GM13977 (cell line): ENCODE results near the gene RCAN2.

Experiments used
- DNase-seq: peaks from one replicate; pipeline ENCODE4 v3.0.0; 2012; ENCODE audit warnings: low spot score
- in situ Hi-C: fragments of 300-500 bp; cut with MboI; formaldehyde crosslinking; loops from one replicate; pipeline ENCODE4 v1.12.0; 2022; ENCODE audit warnings: low sequenced_read_pairs, low pct_unique_long_range_greater_than_20kb, mixed read lengths, inconsistent platforms; ENCODE audit not compliant: unreplicated experiment
- TF ChIP-seq, protein P1 (sequence below): IDR thresholded peaks from 2 replicates; pipeline ENCODE4 v1.5.1; 2012; ENCODE audit warnings: mild to moderate bottlenecking, control low read depth; ENCODE audit not compliant: insufficient read depth; ENCODE audit errors: extremely low read depth, missing control alignments

RCAN2 gene

DNA sequence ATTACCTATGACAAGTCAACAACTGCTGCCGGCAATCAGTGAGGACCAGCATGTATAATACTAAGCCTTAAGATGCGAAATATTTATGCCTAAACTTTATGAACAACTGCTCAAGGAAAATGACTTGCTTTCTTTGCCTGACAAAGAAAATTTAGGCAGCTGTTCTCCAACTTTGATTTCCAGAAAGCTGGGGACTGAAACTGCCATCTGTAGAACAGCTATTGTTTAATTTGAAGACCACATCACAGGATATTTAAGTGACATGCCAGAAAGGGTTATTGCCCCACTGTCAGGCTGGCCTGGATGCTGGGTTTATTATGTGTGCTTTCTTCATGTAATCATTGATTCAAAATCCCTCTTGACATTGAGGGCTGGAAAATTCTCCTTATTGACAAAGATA is 166.5 kb downstream of the RCAN2 start:
- TF ChIP-seq, protein P1, sequence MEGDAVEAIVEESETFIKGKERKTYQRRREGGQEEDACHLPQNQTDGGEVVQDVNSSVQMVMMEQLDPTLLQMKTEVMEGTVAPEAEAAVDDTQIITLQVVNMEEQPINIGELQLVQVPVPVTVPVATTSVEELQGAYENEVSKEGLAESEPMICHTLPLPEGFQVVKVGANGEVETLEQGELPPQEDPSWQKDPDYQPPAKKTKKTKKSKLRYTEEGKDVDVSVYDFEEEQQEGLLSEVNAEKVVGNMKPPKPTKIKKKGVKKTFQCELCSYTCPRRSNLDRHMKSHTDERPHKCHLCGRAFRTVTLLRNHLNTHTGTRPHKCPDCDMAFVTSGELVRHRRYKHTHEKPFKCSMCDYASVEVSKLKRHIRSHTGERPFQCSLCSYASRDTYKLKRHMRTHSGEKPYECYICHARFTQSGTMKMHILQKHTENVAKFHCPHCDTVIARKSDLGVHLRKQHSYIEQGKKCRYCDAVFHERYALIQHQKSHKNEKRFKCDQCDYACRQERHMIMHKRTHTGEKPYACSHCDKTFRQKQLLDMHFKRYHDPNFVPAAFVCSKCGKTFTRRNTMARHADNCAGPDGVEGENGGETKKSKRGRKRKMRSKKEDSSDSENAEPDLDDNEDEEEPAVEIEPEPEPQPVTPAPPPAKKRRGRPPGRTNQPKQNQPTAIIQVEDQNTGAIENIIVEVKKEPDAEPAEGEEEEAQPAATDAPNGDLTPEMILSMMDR = no peak
- in situ Hi-C loops = no loop called here
- DNase-seq = no peak

DNA sequence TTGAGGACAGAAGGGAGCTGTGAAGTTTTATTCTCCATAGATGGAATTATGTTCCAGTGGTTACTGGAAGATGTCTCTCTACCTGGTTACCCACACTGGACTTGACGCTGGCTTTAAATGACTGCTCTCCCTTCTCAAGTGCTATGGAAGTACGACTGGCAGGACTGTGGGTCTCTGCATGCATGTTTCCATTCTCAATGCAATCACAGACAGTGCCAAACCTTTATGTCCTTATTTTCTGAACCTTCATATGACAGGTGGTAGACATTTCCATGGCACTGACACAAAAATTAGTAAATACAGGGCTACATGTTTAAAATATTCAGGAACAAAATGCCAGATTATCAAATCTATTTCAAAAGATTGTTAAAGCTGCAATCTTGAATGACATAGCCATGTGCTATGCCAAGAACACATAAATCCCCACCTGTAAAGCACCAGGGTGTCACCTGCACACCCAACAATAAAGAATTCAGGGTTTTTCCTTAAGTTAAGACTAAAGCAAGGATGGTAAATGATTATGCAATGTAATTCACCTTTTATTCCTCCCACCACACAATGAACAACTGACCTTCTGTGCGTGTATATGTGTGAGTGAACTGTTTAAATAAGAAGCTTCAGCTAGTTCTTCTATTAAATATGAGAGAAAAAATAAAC is 167.2 kb downstream of the RCAN2 start:
- DNase-seq = no peak
- TF ChIP-seq, protein P1 = no peak
- in situ Hi-C loops = no loop called here

DNA sequence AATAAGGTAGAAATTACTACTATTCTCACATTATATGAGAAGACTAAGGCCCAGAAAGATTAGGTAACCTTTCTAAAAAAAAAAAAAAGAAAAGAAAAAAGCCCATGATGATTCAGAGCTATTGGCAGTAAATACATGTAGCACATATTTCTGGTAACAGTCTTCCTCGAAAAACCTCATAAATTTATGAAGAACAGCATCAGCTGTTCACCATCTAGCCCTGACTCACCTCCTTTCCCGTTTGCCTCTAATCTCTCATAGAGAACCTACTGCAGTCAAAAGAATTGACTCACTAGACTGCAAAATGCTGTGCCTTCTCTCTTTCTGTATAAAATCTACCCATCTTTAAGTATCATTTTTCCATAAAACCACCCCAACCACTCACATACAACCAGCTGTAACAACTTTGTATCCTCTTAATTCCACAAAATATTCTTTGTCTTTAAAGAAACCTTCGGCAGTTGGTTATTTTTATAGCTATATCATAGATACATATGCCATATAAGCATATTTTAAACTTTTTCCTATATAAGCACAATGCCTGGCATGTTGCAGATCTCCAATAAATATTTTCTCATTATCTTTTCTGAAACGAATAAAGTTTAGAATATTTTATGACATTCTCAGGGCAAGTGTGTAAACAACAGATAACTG is 167.8 kb downstream of the RCAN2 start:
- in situ Hi-C loops = no loop called here
- no peak for DNase-seq
- TF ChIP-seq, protein P1 = no peak

DNA sequence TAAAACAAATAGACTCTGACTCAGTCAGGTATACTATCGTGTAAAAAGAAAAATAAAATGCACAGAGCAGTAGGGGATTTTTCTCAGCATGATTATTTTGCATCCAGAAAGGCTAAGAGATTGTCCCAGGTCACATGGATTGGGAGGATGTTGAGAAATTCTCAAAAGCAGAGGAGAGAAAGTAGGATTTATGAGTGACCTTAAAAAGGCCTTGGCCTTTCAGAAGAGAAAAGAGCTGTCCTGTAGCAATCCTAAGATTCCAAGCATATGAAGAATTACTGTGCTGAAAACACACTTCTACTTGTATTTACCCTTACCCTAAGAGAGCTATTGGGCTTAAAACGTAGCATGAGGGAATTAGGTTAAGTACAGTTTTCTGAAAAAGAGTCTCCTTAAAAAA is 170.7 kb downstream of the RCAN2 start:
- TF ChIP-seq, protein P1 = no peak
- DNase-seq = no peak
- in situ Hi-C loops = no loop called here

DNA sequence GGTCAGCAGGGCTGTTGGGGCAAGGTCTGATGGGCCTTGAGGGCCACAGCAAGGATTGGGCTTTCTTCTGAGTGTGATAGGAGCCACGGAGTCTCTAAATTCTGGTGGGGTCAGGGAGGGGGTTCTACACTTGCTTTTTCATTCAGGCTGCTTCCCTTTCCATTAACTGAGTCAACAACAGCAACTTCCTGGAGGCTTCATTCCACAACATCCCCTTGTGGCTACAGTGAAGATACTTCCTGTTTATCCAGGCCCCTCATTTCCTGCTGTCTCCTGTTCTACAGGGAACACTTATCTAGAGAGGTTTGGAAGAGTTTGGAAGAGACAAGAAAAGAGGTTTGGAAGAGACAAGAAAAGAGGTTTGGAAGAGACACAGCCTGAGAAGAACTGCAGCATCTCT is 175.7 kb downstream of the RCAN2 start:
- in situ Hi-C loops = no loop called here
- TF ChIP-seq, protein P1 = no peak

DNA sequence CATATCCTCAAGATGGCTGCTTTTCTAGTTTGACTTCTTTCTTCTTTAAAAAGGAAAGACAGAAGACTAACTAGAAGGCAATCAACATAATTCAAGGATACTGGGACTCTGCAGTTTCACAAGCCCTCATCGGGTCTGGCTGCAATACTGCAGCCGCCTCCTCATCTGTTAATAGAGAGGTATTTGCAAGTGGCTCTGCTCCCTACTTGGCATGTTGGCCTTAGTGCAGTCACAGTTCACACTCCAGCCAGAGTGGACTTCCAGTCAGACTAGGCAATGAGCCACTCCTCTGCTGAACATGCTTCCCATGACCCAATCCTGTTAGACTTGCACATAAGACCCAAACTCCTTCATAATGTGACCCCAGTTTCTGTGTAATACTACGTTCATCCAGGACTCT is 178.6 kb downstream of the RCAN2 start:
- in situ Hi-C loops = no loop called here
- TF ChIP-seq, protein P1 = no peak
- DNase-seq = no peak

More for the DNA sequence above, 175.7 kb downstream of the RCAN2 start:
- DNase-seq = no peak
